Measurements from ENCODE around the gene P3H1.
A peak's percentile ranks its signal among the peaks of the same experiment; 100 is the strongest.

P3H1 gene

DNA sequence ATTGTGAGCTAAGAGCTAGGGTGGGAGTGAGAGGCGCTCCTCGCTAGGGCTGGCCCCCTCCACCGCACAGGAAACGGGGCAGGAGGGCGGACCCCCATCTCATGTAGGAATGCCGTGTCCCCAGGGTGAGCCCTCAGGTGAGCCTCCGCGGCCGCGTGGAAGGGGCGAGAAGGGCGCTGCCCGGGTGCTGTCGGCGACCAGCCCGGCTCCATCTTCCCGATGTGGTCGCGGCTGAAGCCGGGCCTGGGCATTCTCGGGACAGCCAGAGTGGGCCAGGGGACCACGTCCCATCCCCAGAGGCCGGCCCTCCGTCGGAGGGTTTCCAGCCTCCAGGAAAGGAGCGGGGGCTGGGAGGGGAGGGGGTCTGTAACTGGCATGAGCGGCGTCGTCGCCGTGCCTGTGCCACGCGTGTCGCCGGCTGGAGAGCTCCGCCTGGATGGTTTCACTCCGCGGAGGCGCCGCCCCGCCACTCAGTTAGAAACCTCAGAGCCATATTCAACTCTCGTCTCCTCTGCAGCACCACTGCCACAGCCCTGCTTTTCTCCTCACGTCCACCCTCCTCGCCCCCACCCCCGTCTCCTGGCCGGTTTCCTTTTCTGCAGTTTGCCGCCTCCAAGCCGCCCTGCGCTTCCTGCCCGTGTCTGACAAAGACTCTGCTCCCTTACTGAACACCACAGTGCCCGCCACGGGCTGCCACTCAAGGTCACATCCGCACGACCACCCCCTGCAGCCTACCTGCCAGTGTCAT, 18.3 kb upstream of the P3H1 start, which contains the start of gene TMEM269:
TSS of gene TMEM269 (plus strand) at position 46 of the 748 bp plus-strand sequence. CDS start 4,903 bp downstream, outside the sequence.
- Histone ChIP-seq H3K4me3 (no peak within 1 kb of the TSS), H3K4me1 (no peaks in the 10 kb centered on the region), H3K27me3 (ENCODE audit: low read depth) (no peaks in the 10 kb centered on the region), H3K36me3 (replicated peaks) (peaks cover 14% of the 10 kb centered on the region), H3K9me3 (no peaks in the 10 kb centered on the region)
- in situ Hi-C loops (cut with MboI; ENCODE audit: low sequenced_read_pairs) = no loop called here
- DNase-seq (ENCODE audit: low spot score in 2 of 2) = no peak

DNA sequence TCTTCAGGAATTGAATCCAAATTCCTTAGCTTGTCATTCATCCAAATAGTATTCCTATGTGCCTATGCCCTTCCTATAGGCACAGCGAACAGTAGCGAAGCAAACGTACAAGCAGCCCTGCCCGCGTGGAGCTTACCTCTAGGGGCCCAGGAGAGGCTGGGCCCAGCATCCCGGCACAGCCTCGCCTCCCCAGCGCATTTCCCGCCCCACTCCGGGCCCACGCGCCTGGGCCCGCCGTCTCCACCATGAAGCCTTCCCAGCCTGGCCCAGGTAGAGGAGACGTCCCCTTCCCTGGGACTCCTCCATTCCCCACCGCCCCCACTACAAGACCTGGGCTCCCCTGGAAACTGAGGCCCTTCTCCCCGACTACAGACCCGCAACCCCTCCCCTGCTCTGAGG, 17.7 kb upstream of the P3H1 start:
- Histone ChIP-seq H3K36me3 (replicated peaks) (peaks cover 19% of the 10 kb centered on the region), H3K27me3 (ENCODE audit: low read depth) (no peaks in the 10 kb centered on the region), H3K4me1 (no peaks in the 10 kb centered on the region), H3K4me3 (no peak overlapping the region), H3K9me3 (no peaks in the 10 kb centered on the region)
- in situ Hi-C loops (cut with MboI; ENCODE audit: low sequenced_read_pairs) = no loop called here
- DNase-seq (ENCODE audit: low spot score in 2 of 2) = no peak

- no peaks in the 10 kb centered on the region for H3K9me3 ChIP-seq
- no peaks in the 10 kb centered on the region for H3K4me1 ChIP-seq
- in situ Hi-C loops (cut with MboI; ENCODE audit: low sequenced_read_pairs) = no loop called here
- H3K4me3 ChIP-seq = no peak overlapping the region
- no peak for DNase-seq (ENCODE audit: low spot score in 2 of 2)
- H3K36me3 ChIP-seq (replicated peaks) = peaks cover 27% of the 10 kb centered on the region
- H3K27me3 ChIP-seq (ENCODE audit: low read depth) = no peaks in the 10 kb centered on the region
Measured at GRCh38 chr1:42783092-42783491, 16.3 kb upstream of the P3H1 start.

GRCh38 chr1:42780176-42780575, 13.3 kb upstream of the P3H1 start:
- no peak for DNase-seq (ENCODE audit: low spot score in 2 of 2)
- no peak overlapping the region for H3K4me3 ChIP-seq
- H3K9me3 ChIP-seq = no peaks in the 10 kb centered on the region
- no peaks in the 10 kb centered on the region for H3K27me3 ChIP-seq (ENCODE audit: low read depth)
- no peaks in the 10 kb centered on the region for H3K4me1 ChIP-seq
- H3K36me3 ChIP-seq (replicated peaks) = peaks cover 47% of the 10 kb centered on the region
- in situ Hi-C loops (cut with MboI; ENCODE audit: low sequenced_read_pairs) = no loop called here

- DNase-seq (ENCODE audit: low spot score in 2 of 2) = no peak
- peaks cover 51% of the 10 kb centered on the region for H3K36me3 ChIP-seq (replicated peaks)
Measured at GRCh38 chr1:42779725-42780124, 12.9 kb upstream of the P3H1 start.

GRCh38 chr1:42777852-42778251, 11.0 kb upstream of the P3H1 start:
- in situ Hi-C loops (cut with MboI; ENCODE audit: low sequenced_read_pairs) = loop anchor here (5.0 kb wide), 1 partner anchor 289 kb away; no protein-coding TSS in a partner anchor

More at GRCh38 chr1:42779725-42780124, 12.9 kb upstream of the P3H1 start:
- Histone ChIP-seq H3K4me3 (no peak overlapping the region), H3K4me1 (no peaks in the 10 kb centered on the region), H3K9me3 (no peaks in the 10 kb centered on the region), H3K27me3 (ENCODE audit: low read depth) (no peaks in the 10 kb centered on the region)
- in situ Hi-C loops (cut with MboI; ENCODE audit: low sequenced_read_pairs) = loop anchor here (5.0 kb wide), 1 partner anchor 288 kb away; no protein-coding TSS in a partner anchor

DNA sequence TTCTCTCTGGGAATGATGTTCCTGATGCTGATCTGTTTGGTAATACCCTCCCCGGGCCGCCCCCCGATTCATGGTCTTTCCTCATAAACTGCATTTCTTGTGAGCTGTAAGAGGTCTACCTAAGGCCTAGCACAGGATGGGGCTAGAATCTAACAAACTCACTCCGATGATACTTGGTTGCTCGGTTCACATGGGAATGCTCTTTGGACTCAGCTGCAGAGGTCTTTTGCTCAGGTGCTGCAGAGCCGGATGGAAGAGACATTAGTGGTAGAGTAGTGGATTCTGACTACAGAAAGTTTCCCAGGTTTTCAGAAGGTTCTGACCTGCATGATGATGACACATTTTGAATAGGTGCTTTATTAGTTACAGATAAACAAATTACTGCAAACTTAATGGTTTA, 9.7 kb upstream of the P3H1 start:
- H3K4me1 ChIP-seq = no peaks in the 10 kb centered on the region
- no peaks in the 10 kb centered on the region for H3K27me3 ChIP-seq (ENCODE audit: low read depth)
- in situ Hi-C loops (cut with MboI; ENCODE audit: low sequenced_read_pairs) = loop anchor here (5.0 kb wide), 1 partner anchor 291 kb away; no protein-coding TSS in a partner anchor
- H3K9me3 ChIP-seq = no peaks in the 10 kb centered on the region
- no peak overlapping the region for H3K4me3 ChIP-seq
- no peak for DNase-seq (ENCODE audit: low spot score in 2 of 2)
- peaks cover 48% of the 10 kb centered on the region for H3K36me3 ChIP-seq (replicated peaks)

More at GRCh38 chr1:42777852-42778251, 11.0 kb upstream of the P3H1 start:
- peak; percentile 21 to 51 for DNase-seq (ENCODE audit: low spot score in 2 of 2)
- Histone ChIP-seq H3K27me3 (ENCODE audit: low read depth) (no peaks in the 10 kb centered on the region), H3K9me3 (no peaks in the 10 kb centered on the region), H3K4me1 (no peaks in the 10 kb centered on the region), H3K36me3 (replicated peaks) (peaks cover 52% of the 10 kb centered on the region), H3K4me3 (no peak overlapping the region)

DNA sequence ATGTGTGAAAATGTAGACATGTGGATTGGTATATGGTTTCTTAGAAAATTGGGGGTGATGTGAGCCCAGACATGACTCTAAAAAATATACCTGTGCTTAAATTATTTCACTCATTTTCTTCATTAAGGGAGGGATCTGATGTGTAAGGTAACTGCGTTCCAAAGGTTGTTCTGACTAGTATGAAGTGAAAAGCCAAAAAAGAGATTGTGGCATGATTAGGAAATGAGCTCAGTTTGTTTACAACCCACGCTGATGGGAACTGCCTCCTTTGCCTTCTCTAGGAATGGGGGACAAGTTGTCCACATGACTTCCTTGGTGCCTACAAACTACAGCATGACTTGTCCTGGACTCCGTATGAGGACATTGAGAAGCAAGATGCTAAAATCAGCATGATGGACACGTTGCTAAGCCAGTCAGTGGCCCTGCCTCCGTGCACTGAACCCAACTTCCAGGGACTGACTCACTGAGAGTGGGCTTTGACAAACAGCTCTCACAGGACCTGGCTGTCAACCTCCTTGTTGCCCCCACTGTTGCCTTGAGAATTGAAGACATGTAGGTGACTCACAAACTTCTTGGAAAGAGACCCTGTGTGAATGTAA, 8.2 kb upstream of the P3H1 start:
- Histone ChIP-seq H3K4me3 (no peak overlapping the region), H3K4me1 (no peaks in the 10 kb centered on the region), H3K27me3 (ENCODE audit: low read depth) (no peaks in the 10 kb centered on the region), H3K36me3 (replicated peaks) (peaks cover 44% of the 10 kb centered on the region), H3K9me3 (no peaks in the 10 kb centered on the region)
- DNase-seq (ENCODE audit: low spot score in 2 of 2) = no peak
- in situ Hi-C loops (cut with MboI; ENCODE audit: low sequenced_read_pairs) = loop anchor here (5.0 kb wide), 1 partner anchor 292 kb away; no protein-coding TSS in a partner anchor

GRCh38 chr1:42773420-42773819, 6.6 kb upstream of the P3H1 start:
- H3K9me3 ChIP-seq = no peaks in the 10 kb centered on the region
- no peak for DNase-seq (ENCODE audit: low spot score in 2 of 2)
- in situ Hi-C loops (cut with MboI; ENCODE audit: low sequenced_read_pairs) = no loop called here
- H3K36me3 ChIP-seq (replicated peaks) = peaks cover 34% of the 10 kb centered on the region
- peaks cover 3% of the 10 kb centered on the region; the same call in 1 of the 2 replicates for H3K4me1 ChIP-seq
- H3K4me3 ChIP-seq = no peak overlapping the region
- H3K27me3 ChIP-seq (ENCODE audit: low read depth) = no peaks in the 10 kb centered on the region

- Histone ChIP-seq H3K27me3 (ENCODE audit: low read depth) (no peaks in the 10 kb centered on the region), H3K9me3 (no peaks in the 10 kb centered on the region), H3K4me1 (peaks cover 10% of the 10 kb centered on the region), H3K36me3 (replicated peaks) (peaks cover 8% of the 10 kb centered on the region), H3K4me3 (no peak overlapping the region)
- in situ Hi-C loops (cut with MboI; ENCODE audit: low sequenced_read_pairs) = no loop called here
- DNase-seq (ENCODE audit: low spot score in 2 of 2) = no peak
Measured at GRCh38 chr1:42769811-42770210, 3.0 kb upstream of the P3H1 start.

GRCh38 chr1:42768172-42768571, 1.3 kb upstream of the P3H1 start:
- H3K4me1 ChIP-seq = peaks cover 15% of the 10 kb centered on the region
- no peaks in the 10 kb centered on the region for H3K9me3 ChIP-seq
- peak overlapping the region; percentile 98 for H3K4me3 ChIP-seq
- 0 out of 2 replicates have a peak, but pooled peaks cover 3% of the 10 kb centered on the region for H3K36me3 ChIP-seq (replicated peaks)
- no peak for DNase-seq (ENCODE audit: low spot score in 2 of 2)
- H3K27me3 ChIP-seq (ENCODE audit: low read depth) = no peaks in the 10 kb centered on the region
- in situ Hi-C loops (cut with MboI; ENCODE audit: low sequenced_read_pairs) = no loop called here

GRCh38 chr1:42767510-42768000, 727 bp upstream of the P3H1 start:
- H3K9me3 ChIP-seq = no peaks in the 10 kb centered on the region
- peak overlapping the region; percentile 98 for H3K4me3 ChIP-seq
- H3K4me1 ChIP-seq = peaks cover 15% of the 10 kb centered on the region
- in situ Hi-C loops (cut with MboI; ENCODE audit: low sequenced_read_pairs) = no loop called here
- no peaks in the 10 kb centered on the region for H3K27me3 ChIP-seq (ENCODE audit: low read depth)
- peak in 1 of 2 experiments; percentile 26 for DNase-seq (ENCODE audit: low spot score in 2 of 2)
- H3K36me3 ChIP-seq (replicated peaks) = 0 out of 2 replicates have a peak, but pooled peaks cover 3% of the 10 kb centered on the region

DNA sequence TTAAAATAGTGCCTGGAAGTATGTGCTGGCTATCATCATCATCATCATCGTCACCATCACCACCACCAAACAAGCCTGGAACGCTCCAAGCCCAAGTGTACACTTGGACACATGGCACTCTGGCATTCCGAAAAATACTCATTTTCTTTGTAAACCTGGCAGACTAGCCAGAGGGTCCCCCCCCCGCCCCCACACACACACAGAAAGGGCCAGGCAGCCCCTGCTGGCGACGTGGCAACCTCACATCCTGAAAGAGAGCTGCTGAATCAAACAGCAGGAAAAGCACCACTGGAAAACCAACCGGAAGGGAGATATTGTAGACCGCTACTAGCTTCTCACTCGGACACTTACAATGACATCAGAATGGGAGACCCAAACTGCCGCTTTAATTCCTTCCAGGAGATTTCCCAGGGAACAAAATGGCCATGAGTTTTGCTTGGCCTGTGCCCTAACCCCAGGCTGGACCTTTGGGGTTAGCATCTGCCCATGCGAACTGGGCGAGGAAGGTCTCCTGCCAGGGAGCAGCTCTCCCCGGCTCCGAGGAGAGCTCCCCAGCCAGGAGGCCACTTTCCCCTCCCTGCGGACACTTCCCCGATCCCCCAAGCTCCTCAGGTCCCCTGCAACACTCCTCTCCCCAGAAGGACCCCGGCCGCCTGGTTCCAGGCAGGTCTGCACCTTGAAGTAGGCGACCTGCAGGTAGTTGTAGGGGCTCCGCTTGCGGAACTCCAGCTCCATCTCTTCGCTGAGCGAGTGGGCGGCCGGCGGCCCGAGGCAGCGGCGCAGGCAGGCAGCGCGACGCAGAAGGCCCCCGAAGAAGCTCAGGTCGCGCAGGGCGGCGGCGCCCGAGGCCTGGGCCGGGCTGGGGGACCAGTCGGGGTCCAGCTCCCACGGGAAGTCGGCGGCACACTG, 742 bp downstream of the P3H1 start:
- in situ Hi-C loops (cut with MboI; ENCODE audit: low sequenced_read_pairs) = no loop called here
- Histone ChIP-seq H3K36me3 (replicated peaks) (peaks cover 13% of the 10 kb centered on the region; the same call in 1 of the 2 replicates), H3K9me3 (no peaks in the 10 kb centered on the region), H3K27me3 (ENCODE audit: low read depth) (no peaks in the 10 kb centered on the region), H3K4me1 (peaks cover 15% of the 10 kb centered on the region), H3K4me3 (peak overlapping the region; percentile 98)
- peak; percentile 76 to 83 for DNase-seq (ENCODE audit: low spot score in 2 of 2)

Data from HAP-1 (cell line).